Neural cell (in vitro differentiated cells): Measurements from ENCODE around the gene MED1. TPM values are rescaled to one million over a fixed set of nuclear protein-coding genes. Genes with fewer than 3 reads are reported as not detected.

Source experiments
- H2AFZ ChIP-seq: fragments of 200-600, 300-800 bp; sonication (generic), shearing (Covaris generic); 2 replicates; pipeline ENCODE4 v1.6.0; 2014; ENCODE audit warnings: low read depth, mild to moderate bottlenecking, antibody characterized with exemption, low read length, moderate library complexity
- H3F3A ChIP-seq: fragments of 200-600 bp; shearing (Covaris generic); 2 replicates; pipeline ENCODE4 v1.6.1; 2016; ENCODE audit warnings: mild to moderate bottlenecking, moderate library complexity, mixed read lengths, antibody characterized with exemption, low read length; ENCODE audit not compliant: insufficient read depth, poor library complexity, severe bottlenecking
- H3K27ac ChIP-seq: fragments of 200-600, 300-800 bp; sonication (generic), shearing (Covaris generic); 2 replicates; pipeline ENCODE4 v1.5.1; 2014; ENCODE audit warnings: mild to moderate bottlenecking, low read length, moderate library complexity
- H3K27me3 ChIP-seq: fragments of 300-800, 200-600 bp; sonication (generic), shearing (Covaris generic); 2 replicates; pipeline ENCODE4 v1.6.0; 2014; ENCODE audit warnings: mild to moderate bottlenecking, low read depth, low read length, moderate library complexity; ENCODE audit not compliant: insufficient read depth
- H3K36me3 ChIP-seq: fragments of 300-800, 200-600 bp; sonication (generic), shearing (Covaris generic); 2 replicates; pipeline ENCODE4 v1.5.1; 2014; ENCODE audit warnings: mild to moderate bottlenecking, antibody characterized with exemption, low read length, moderate library complexity; ENCODE audit not compliant: insufficient read depth
- H3K4me2 ChIP-seq: fragments of 300-800, 200-600 bp; sonication (generic), shearing (Covaris generic); 2 replicates; pipeline ENCODE4 v1.6.0; 2014; ENCODE audit warnings: mild to moderate bottlenecking, low read length
- H3K4me3 ChIP-seq: fragments of 300-800, 200-600 bp; sonication (generic), shearing (Covaris generic); 2 replicates; pipeline ENCODE4 v1.5.1; 2014; ENCODE audit warnings: mild to moderate bottlenecking, low read length, moderate library complexity
- H3K79me2 ChIP-seq: fragments of 200-600 bp; shearing (Covaris generic); replicated peaks from 2 replicates; pipeline ENCODE4 v1.6.0; 2014; ENCODE audit warnings: mild to moderate bottlenecking, low read length, moderate library complexity; ENCODE audit not compliant: insufficient read depth
- H3K9ac ChIP-seq: fragments of 300-800, 200-600 bp; sonication (generic), shearing (Covaris generic); 2 replicates; pipeline ENCODE4 v1.6.1; 2016; ENCODE audit warnings: mild to moderate bottlenecking, low read length, mixed read lengths
- H3K9me2 ChIP-seq: fragments of 200-600 bp; shearing (Covaris generic); 2 replicates; pipeline ENCODE4 v1.6.1; 2016; ENCODE audit warnings: mild to moderate bottlenecking, low read length, mixed read lengths; ENCODE audit not compliant: insufficient read depth
- H3K9me3 ChIP-seq: fragments of 200-600, 300-800 bp; sonication (generic), shearing (Covaris generic); 2 replicates; pipeline ENCODE4 v1.6.1; 2016; ENCODE audit warnings: mild to moderate bottlenecking, mixed run types, low read length, moderate library complexity, mixed read lengths
- H4K20me1 ChIP-seq: fragments of 200-600 bp; shearing (Covaris generic); 2 replicates; pipeline ENCODE4 v1.6.1; 2016; ENCODE audit warnings: mild to moderate bottlenecking, mixed run types; ENCODE audit not compliant: insufficient read depth
- EP300 ChIP-seq: fragments of 450-650 bp; conservative IDR thresholded peaks from 2 replicates; pipeline ENCODE4 v1.6.1; 2014; ENCODE audit warnings: antibody characterized with exemption, mild to moderate bottlenecking, moderate library complexity; ENCODE audit not compliant: poor library complexity, severe bottlenecking
- EZH2 ChIP-seq: fragments of 200-600, 300-800 bp; shearing (Covaris generic), sonication (generic); IDR thresholded peaks from 2 replicates; pipeline ENCODE4 v1.6.1; 2014; ENCODE audit warnings: antibody characterized with exemption, low read length, borderline replicate concordance, mild to moderate bottlenecking; ENCODE audit not compliant: insufficient read depth, poor library complexity, severe bottlenecking
- MXI1 ChIP-seq: fragments of 450-650 bp; conservative IDR thresholded peaks from 2 replicates; pipeline ENCODE4 v1.6.1; 2014; ENCODE audit warnings: antibody characterized with exemption, mild to moderate bottlenecking; ENCODE audit not compliant: poor library complexity, severe bottlenecking
- POLR2AphosphoS5 ChIP-seq: IDR thresholded peaks from 2 replicates; pipeline ENCODE4 v1.6.1; 2012
- RAD21 ChIP-seq: fragments of 450-650 bp; conservative IDR thresholded peaks from 2 replicates; pipeline ENCODE4 v1.6.1; 2014; ENCODE audit warnings: antibody characterized with exemption, mild to moderate bottlenecking, moderate library complexity
- SMC3 ChIP-seq: fragments of 450-650 bp; conservative IDR thresholded peaks from 2 replicates; pipeline ENCODE4 v1.6.1; 2014; ENCODE audit warnings: antibody characterized with exemption, mild to moderate bottlenecking, moderate library complexity; ENCODE audit not compliant: poor library complexity
- TAF1 ChIP-seq: IDR thresholded peaks from 2 replicates; pipeline ENCODE4 v1.6.1; 2012; ENCODE audit warnings: low read depth
- polyA plus RNA-seq: library from polyadenylated mRNA; depleted of rRNA; stranded (reverse); fragments of >200 nt; gene quantifications from 2 replicates; pipeline ENCODE4 v1.2.3, GENCODE V29; 2014
- TF ChIP-seq, protein P1 (sequence below): IDR thresholded peaks from 2 replicates; pipeline ENCODE4 v1.6.1; 2012; ENCODE audit warnings: borderline replicate concordance
- TF ChIP-seq, protein P2 (sequence below): fragments of 450-650 bp; IDR thresholded peaks from 2 replicates; pipeline ENCODE4 v1.5.1; 2014; ENCODE audit warnings: antibody characterized with exemption, mild to moderate bottlenecking, moderate library complexity; ENCODE audit not compliant: poor library complexity, severe bottlenecking

The MED1 gene
- polyA plus RNA-seq, 1 donor from 2014 or later: 18.7 TPM

DNA sequence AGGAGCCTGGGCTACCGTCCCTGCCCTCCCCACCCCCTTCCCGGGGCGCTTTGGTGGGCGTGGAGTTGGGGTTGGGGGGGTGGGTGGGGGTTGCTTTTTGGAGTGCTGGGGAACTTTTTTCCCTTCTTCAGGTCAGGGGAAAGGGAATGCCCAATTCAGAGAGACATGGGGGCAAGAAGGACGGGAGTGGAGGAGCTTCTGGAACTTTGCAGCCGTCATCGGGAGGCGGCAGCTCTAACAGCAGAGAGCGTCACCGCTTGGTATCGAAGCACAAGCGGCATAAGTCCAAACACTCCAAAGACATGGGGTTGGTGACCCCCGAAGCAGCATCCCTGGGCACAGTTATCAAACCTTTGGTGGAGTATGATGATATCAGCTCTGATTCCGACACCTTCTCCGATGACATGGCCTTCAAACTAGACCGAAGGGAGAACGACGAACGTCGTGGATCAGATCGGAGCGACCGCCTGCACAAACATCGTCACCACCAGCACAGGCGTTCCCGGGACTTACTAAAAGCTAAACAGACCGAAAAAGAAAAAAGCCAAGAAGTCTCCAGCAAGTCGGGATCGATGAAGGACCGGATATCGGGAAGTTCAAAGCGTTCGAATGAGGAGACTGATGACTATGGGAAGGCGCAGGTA lies 11.0 kb upstream of the MED1 start (continued):
- TF ChIP-seq, protein P1, sequence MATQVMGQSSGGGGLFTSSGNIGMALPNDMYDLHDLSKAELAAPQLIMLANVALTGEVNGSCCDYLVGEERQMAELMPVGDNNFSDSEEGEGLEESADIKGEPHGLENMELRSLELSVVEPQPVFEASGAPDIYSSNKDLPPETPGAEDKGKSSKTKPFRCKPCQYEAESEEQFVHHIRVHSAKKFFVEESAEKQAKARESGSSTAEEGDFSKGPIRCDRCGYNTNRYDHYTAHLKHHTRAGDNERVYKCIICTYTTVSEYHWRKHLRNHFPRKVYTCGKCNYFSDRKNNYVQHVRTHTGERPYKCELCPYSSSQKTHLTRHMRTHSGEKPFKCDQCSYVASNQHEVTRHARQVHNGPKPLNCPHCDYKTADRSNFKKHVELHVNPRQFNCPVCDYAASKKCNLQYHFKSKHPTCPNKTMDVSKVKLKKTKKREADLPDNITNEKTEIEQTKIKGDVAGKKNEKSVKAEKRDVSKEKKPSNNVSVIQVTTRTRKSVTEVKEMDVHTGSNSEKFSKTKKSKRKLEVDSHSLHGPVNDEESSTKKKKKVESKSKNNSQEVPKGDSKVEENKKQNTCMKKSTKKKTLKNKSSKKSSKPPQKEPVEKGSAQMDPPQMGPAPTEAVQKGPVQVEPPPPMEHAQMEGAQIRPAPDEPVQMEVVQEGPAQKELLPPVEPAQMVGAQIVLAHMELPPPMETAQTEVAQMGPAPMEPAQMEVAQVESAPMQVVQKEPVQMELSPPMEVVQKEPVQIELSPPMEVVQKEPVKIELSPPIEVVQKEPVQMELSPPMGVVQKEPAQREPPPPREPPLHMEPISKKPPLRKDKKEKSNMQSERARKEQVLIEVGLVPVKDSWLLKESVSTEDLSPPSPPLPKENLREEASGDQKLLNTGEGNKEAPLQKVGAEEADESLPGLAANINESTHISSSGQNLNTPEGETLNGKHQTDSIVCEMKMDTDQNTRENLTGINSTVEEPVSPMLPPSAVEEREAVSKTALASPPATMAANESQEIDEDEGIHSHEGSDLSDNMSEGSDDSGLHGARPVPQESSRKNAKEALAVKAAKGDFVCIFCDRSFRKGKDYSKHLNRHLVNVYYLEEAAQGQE: no peak
- TF ChIP-seq EP300: no peak
- no peak for TF ChIP-seq SMC3

DNA sequence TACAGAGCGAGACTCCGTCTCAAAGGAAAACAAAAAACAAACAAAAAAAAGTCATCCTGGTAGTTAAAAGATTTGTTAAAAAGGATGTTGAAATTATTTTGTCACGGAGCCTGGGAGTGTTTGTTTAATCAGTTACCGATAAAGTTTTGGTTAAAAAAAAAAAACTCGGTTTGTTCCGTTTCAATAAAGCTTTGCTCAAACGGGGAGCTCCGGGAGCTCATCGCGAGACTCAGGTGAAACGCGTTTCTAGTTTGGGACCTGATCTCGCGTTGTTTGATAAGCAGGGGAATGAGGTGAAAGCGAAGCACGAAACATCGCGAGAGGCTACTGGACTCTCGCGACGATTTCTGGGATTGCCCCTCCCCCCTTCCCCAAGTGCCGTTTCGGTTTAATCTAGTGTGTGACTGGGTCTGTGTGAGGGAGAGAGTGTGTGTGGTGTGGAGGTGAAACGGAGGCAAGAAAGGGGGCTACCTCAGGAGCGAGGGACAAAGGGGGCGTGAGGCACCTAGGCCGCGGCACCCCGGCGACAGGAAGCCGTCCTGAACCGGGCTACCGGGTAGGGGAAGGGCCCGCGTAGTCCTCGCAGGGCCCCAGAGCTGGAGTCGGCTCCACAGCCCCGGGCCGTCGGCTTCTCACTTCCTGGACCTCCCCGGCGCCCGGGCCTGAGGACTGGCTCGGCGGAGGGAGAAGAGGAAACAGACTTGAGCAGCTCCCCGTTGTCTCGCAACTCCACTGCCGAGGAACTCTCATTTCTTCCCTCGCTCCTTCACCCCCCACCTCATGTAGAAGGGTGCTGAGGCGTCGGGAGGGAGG lies 10.3 kb upstream of the MED1 start, which contains the start of gene CDK12:
Gene CDK12, plus strand, starts transcription at position 374 of the 813 bp plus-strand sequence. CDS start 586 bp downstream, outside the sequence.
- H3K4me3 ChIP-seq: peak within 1 kb of the TSS; percentile 74
- H3K79me2 ChIP-seq: peaks cover 40% of the 10 kb centered on the region
- peak within 1 kb of the TSS; percentile 96 for H3K27ac ChIP-seq
- peak within 1 kb of the TSS; percentile 99 for H3K4me2 ChIP-seq
- H3F3A ChIP-seq: no peaks in the 10 kb centered on the region
- peak within 1 kb of the TSS; percentile 46 for H2AFZ ChIP-seq
- no peaks in the 10 kb centered on the region for H3K27me3 ChIP-seq
- H3K36me3 ChIP-seq: no peaks in the 10 kb centered on the region
- H3K9ac ChIP-seq: peak within 1 kb of the TSS; percentile 97
- TF ChIP-seq, protein P1: peak; percentile 96
- TF ChIP-seq, protein P2, sequence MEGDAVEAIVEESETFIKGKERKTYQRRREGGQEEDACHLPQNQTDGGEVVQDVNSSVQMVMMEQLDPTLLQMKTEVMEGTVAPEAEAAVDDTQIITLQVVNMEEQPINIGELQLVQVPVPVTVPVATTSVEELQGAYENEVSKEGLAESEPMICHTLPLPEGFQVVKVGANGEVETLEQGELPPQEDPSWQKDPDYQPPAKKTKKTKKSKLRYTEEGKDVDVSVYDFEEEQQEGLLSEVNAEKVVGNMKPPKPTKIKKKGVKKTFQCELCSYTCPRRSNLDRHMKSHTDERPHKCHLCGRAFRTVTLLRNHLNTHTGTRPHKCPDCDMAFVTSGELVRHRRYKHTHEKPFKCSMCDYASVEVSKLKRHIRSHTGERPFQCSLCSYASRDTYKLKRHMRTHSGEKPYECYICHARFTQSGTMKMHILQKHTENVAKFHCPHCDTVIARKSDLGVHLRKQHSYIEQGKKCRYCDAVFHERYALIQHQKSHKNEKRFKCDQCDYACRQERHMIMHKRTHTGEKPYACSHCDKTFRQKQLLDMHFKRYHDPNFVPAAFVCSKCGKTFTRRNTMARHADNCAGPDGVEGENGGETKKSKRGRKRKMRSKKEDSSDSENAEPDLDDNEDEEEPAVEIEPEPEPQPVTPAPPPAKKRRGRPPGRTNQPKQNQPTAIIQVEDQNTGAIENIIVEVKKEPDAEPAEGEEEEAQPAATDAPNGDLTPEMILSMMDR: no peak
- peak; percentile 99 for TF ChIP-seq POLR2AphosphoS5
- TF ChIP-seq TAF1: peak; percentile 91
- TF ChIP-seq EP300: peak; percentile 80
- TF ChIP-seq RAD21: no peak
- no peak for TF ChIP-seq EZH2
- peak; percentile 78 for TF ChIP-seq MXI1
- TF ChIP-seq SMC3: no peak
- H4K20me1 ChIP-seq: peaks cover 4% of the 10 kb centered on the region
- H3K9me3 ChIP-seq: no peaks in the 10 kb centered on the region
- no peaks in the 10 kb centered on the region for H3K9me2 ChIP-seq
